Glutamatergic neuron (in vitro differentiated cells): ENCODE data around the gene ZNF691. TPM values are rescaled to one million over a fixed set of nuclear protein-coding genes. Genes with fewer than 3 reads are reported as not detected.

Experiments
- DNase-seq: peaks from one replicate; pipeline ENCODE4 v3.0.0; 2022
- H3K27ac Mint-ChIP-seq: one replicate; pipeline ENCODE4 v1.8.0; 2020; ENCODE audit warnings: mild to moderate bottlenecking, mixed read lengths, inconsistent platforms; ENCODE audit not compliant: unreplicated experiment
- H3K27me3 Mint-ChIP-seq: one replicate; pipeline ENCODE4 v1.8.0; 2020; ENCODE audit warnings: mild to moderate bottlenecking, moderate library complexity, mixed read lengths, inconsistent platforms; ENCODE audit not compliant: unreplicated experiment
- H3K36me3 Mint-ChIP-seq: one replicate; pipeline ENCODE4 v1.8.0; 2020; ENCODE audit warnings: mild to moderate bottlenecking, mixed read lengths, inconsistent platforms; ENCODE audit not compliant: unreplicated experiment
- H3K4me1 Mint-ChIP-seq: one replicate; pipeline ENCODE4 v1.8.0; 2020; ENCODE audit warnings: mild to moderate bottlenecking, low read depth, mixed read lengths, inconsistent platforms; ENCODE audit not compliant: unreplicated experiment
- H3K4me3 Mint-ChIP-seq: one replicate; pipeline ENCODE4 v1.8.0; 2020; ENCODE audit warnings: mild to moderate bottlenecking, mixed read lengths, inconsistent platforms; ENCODE audit not compliant: unreplicated experiment
- H3K9me3 Mint-ChIP-seq: one replicate; pipeline ENCODE4 v1.8.0; 2020; ENCODE audit warnings: mild to moderate bottlenecking, moderate library complexity, mixed read lengths, inconsistent platforms; ENCODE audit not compliant: unreplicated experiment
- CTCF ChIP-seq: fragments of 200-600 bp; sonication (generic); IDR thresholded peaks from one replicate; pipeline ENCODE4 v1.5.0; 2021; ENCODE audit not compliant: partially characterized antibody, unreplicated experiment
- total RNA-seq: library from RNA; stranded (reverse); fragmentation: NEBNext Ultra II Directional; extraction: Animal tissue kit (Norgen Biotek cat#: 25700); gene quantifications from one replicate; pipeline ENCODE4 v1.2.1, GENCODE V29; 2021; ENCODE audit not compliant: unreplicated experiment

The ZNF691 gene
- total RNA-seq, 1 donor from 2014 or later: 9.5 TPM

- Mint-ChIP-seq H3K4me3 (no peak overlapping the region), H3K9me3 (no peaks in the 10 kb centered on the region), H3K4me1 (no peaks in the 10 kb centered on the region), H3K27ac (no peak overlapping the region), H3K36me3 (no peaks in the 10 kb centered on the region), H3K27me3 (no peaks in the 10 kb centered on the region)
- no peak for DNase-seq
- no peak for TF ChIP-seq CTCF
Measured at GRCh38 chr1:42841010-42841409, 5.4 kb upstream of the ZNF691 start.

- TF ChIP-seq CTCF: no peak
- DNase-seq: no peak
- H3K27me3 Mint-ChIP-seq: no peaks in the 10 kb centered on the region
- H3K27ac Mint-ChIP-seq: no peak overlapping the region
- no peaks in the 10 kb centered on the region for H3K4me1 Mint-ChIP-seq
- no peak overlapping the region for H3K4me3 Mint-ChIP-seq
- no peaks in the 10 kb centered on the region for H3K36me3 Mint-ChIP-seq
- H3K9me3 Mint-ChIP-seq: no peaks in the 10 kb centered on the region
Measured at GRCh38 chr1:42841440-42842147, 4.8 kb upstream of the ZNF691 start.

DNA sequence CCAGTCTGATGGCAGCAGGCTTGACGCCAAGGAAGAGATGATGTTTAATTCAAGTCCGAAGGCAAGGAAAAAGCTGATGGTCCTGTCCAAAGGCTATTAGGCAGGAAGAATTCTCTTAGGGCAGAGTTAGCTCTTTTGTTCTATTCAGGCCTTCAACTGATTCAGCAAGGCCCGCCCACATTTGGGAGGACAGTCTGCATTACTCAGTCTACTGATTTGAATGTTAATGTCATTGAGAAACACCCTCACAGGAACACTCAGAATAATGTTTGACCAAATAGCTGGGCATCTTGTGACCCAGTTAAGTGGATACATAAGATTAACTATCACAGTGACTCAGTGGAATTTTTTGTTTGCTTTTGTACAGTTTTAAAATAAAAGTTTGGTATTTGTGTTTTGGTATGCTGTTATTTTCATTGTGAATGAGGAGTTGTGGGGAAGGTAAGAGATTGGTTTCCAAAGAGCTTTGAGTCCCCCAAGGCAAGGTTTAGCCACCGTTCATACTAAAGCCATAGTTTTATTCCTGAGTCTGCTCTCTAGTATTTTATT lies 1.7 kb upstream of the ZNF691 start:
- Mint-ChIP-seq H3K27ac (no peak overlapping the region), H3K27me3 (no peaks in the 10 kb centered on the region), H3K4me3 (no peak overlapping the region), H3K4me1 (peaks cover 5% of the 10 kb centered on the region), H3K9me3 (peaks cover 3% of the 10 kb centered on the region), H3K36me3 (no peaks in the 10 kb centered on the region)
- no peak for TF ChIP-seq CTCF
- no peak for DNase-seq

- H3K9me3 Mint-ChIP-seq: peaks cover 3% of the 10 kb centered on the region
- no peak overlapping the region for H3K27ac Mint-ChIP-seq
- H3K36me3 Mint-ChIP-seq: no peaks in the 10 kb centered on the region
- no peak for DNase-seq
- TF ChIP-seq CTCF: no peak
- H3K4me1 Mint-ChIP-seq: peaks cover 5% of the 10 kb centered on the region
- H3K4me3 Mint-ChIP-seq: no peak overlapping the region
- no peaks in the 10 kb centered on the region for H3K27me3 Mint-ChIP-seq
Measured at GRCh38 chr1:42845193-42845592, 1.2 kb upstream of the ZNF691 start.

GRCh38 chr1:42845866-42846256 lies 552 bp upstream of the ZNF691 start:
- Mint-ChIP-seq H3K27ac (no peak overlapping the region), H3K36me3 (peaks cover 3% of the 10 kb centered on the region), H3K4me3 (peak overlapping the region; percentile 100), H3K9me3 (peaks cover 3% of the 10 kb centered on the region), H3K4me1 (peaks cover 5% of the 10 kb centered on the region), H3K27me3 (no peaks in the 10 kb centered on the region)
- no peak for DNase-seq
- TF ChIP-seq CTCF: no peak
